Nephron progenitor cell (in vitro differentiated cells): ENCODE data around the gene RGS1.

Source experiments
- DNase-seq: peaks from one replicate; pipeline ENCODE4 v3.0.0; 2021
- H3K27ac Mint-ChIP-seq: 2 replicates; pipeline ENCODE4 v1.8.0; 2021; ENCODE audit warnings: mild to moderate bottlenecking, moderate library complexity, mixed read lengths
- H3K27me3 Mint-ChIP-seq: 2 replicates; pipeline ENCODE4 v1.8.0; 2021; ENCODE audit warnings: mild to moderate bottlenecking, low read depth, mixed read lengths; ENCODE audit not compliant: poor library complexity
- H3K36me3 Mint-ChIP-seq: 2 replicates; pipeline ENCODE4 v1.8.0; 2021; ENCODE audit warnings: low read depth, mixed read lengths
- H3K4me1 Mint-ChIP-seq: 2 replicates; pipeline ENCODE4 v1.8.0; 2021; ENCODE audit warnings: mixed read lengths
- H3K4me3 Mint-ChIP-seq: 2 replicates; pipeline ENCODE4 v1.8.0; 2021; ENCODE audit warnings: mild to moderate bottlenecking, moderate library complexity, mixed read lengths
- H3K9me3 Mint-ChIP-seq: 2 replicates; pipeline ENCODE4 v1.8.0; 2021; ENCODE audit warnings: mild to moderate bottlenecking, moderate library complexity, mixed read lengths
- TF ChIP-seq, protein P1 (sequence below): fragments of 200-600 bp; sonication (generic); IDR thresholded peaks from 2 replicates; pipeline ENCODE4 v1.5.0; 2021; ENCODE audit warnings: antibody characterized with exemption

Gene RGS1

DNA sequence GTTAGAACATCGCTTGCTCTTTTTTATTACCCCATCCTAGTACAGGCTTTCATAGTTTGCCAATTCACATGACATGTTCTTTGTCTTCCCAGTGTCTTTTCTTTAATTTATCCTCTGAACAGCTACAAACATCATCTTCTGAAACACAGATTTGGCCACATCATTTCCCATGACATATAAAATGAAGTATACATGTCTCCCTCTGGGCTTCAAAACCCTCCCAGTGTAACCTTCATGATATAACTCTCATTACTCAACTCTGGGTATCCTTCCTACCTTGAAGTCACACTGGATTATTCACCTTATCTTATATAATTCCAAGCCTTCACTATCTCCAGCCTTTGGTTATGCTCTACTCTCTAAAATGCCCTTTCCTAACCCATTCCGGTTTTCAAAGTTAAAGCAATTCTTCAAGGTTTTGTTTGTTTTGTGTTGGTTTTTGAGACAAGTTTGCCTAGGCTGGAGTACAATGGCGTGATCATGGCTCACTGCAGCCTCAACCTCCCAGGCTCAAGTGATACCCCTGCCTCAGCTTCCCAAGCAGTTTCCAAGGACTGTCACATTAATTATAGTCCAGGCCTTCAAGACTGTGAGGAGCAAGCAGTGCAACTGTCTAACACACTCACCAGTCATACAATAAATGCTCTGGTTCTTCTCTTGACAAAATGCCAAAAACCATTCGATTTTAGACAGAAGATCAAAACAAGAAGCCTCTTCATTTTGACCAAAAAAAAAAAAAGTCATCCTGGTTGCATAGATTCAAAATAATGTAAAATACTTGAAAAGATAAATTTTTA, 5.8 kb downstream of the RGS1 start:
- Mint-ChIP-seq H3K4me1 (no peaks in the 10 kb centered on the region), H3K36me3 (no peaks in the 10 kb centered on the region), H3K27ac (no peak overlapping the region), H3K27me3 (peaks cover 3% of the 10 kb centered on the region), H3K9me3 (no peaks in the 10 kb centered on the region), H3K4me3 (no peak overlapping the region)
- TF ChIP-seq, protein P1, sequence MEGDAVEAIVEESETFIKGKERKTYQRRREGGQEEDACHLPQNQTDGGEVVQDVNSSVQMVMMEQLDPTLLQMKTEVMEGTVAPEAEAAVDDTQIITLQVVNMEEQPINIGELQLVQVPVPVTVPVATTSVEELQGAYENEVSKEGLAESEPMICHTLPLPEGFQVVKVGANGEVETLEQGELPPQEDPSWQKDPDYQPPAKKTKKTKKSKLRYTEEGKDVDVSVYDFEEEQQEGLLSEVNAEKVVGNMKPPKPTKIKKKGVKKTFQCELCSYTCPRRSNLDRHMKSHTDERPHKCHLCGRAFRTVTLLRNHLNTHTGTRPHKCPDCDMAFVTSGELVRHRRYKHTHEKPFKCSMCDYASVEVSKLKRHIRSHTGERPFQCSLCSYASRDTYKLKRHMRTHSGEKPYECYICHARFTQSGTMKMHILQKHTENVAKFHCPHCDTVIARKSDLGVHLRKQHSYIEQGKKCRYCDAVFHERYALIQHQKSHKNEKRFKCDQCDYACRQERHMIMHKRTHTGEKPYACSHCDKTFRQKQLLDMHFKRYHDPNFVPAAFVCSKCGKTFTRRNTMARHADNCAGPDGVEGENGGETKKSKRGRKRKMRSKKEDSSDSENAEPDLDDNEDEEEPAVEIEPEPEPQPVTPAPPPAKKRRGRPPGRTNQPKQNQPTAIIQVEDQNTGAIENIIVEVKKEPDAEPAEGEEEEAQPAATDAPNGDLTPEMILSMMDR: no peak
- DNase-seq: no peak

DNA sequence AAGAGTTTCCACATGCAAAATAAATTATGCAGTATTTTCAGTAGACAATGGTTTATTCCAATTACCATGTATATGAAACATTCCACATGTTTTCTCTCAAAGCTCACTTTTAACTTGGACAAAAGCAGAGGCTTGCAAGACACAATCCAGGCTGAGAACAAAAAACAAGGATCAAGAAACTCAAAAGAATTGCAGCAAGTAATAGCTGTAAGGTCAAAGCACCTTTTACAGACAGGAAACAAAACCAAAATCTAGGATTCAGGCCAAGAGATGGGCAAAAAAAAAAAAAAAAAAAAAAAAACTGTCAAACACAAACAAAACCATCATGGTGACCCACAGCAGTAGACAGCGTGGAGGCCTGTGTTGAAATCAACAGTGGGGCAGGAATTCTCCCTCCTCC, 9.3 kb downstream of the RGS1 start:
- Mint-ChIP-seq H3K4me3 (no peak overlapping the region), H3K9me3 (no peaks in the 10 kb centered on the region), H3K27ac (no peak overlapping the region), H3K4me1 (no peaks in the 10 kb centered on the region), H3K27me3 (peaks cover 3% of the 10 kb centered on the region), H3K36me3 (no peaks in the 10 kb centered on the region)
- TF ChIP-seq, protein P1: no peak
- DNase-seq: no peak

DNA sequence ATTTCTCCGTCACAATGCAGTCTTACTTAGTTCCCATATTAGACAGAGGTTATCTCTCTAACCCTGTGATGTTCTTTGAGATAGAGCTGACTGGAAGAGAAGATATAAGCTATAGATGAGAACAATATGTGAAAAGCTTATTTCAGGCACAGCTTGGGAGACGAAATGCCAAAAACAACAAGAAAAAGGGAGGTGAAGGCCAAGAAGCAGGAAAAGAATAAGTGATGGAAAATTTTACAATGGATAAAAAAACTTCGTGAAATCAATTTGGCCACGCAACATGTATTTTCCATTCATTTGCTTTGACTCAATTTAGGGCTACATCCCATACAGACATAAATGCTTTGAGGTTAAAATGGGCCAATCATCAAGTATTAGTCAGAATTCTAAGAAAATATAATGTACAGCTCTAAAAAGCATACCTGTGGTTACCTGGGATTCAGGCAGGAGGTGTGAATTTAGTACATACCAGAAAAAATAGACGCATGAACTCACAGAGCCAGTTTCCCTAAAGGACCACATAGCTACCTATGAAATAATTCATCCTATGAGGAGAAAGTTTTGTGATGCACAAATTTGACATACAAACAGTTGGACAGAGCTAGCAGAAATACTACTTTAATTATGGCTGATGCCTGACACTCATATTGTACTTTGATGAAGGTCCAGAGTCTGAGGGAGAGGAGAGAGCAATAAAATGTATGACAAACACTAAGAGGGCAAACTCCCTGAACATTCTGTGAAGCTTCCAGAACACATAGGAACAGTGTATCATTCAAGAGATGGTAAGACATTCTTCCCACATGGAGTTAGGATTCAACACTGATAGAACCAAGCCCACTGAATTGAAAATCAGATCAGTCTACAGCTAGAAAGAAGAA, 12.1 kb downstream of the RGS1 start:
- no peaks in the 10 kb centered on the region for H3K4me1 Mint-ChIP-seq
- DNase-seq: no peak
- no peaks in the 10 kb centered on the region for H3K9me3 Mint-ChIP-seq
- H3K4me3 Mint-ChIP-seq: no peak overlapping the region
- no peaks in the 10 kb centered on the region for H3K36me3 Mint-ChIP-seq
- peaks cover 3% of the 10 kb centered on the region for H3K27me3 Mint-ChIP-seq
- no peak overlapping the region for H3K27ac Mint-ChIP-seq
- TF ChIP-seq, protein P1: no peak

DNA sequence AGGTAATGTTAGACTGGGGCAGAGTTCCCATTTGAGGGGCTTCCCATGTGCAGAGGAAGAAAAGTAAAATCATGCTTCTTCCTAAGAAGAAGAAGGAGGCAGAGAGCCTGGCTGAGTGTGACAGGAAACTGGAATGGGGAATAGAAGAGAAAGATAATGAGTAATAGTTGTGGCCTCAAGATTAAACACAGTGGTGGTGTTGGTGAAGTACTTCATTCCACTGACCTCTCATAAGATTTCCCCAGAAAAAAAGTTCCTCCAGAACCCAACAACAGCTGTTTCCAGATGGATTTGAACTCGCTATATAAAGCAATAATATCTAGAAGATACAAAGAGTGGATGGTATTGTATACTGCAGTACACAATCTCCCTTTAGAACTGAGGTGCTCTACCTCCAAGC, 13.0 kb downstream of the RGS1 start:
- no peak for DNase-seq
- Mint-ChIP-seq H3K4me1 (no peaks in the 10 kb centered on the region), H3K36me3 (no peaks in the 10 kb centered on the region), H3K4me3 (no peak overlapping the region), H3K27me3 (peaks cover 3% of the 10 kb centered on the region), H3K9me3 (no peaks in the 10 kb centered on the region), H3K27ac (no peak overlapping the region)
- TF ChIP-seq, protein P1: no peak

DNA sequence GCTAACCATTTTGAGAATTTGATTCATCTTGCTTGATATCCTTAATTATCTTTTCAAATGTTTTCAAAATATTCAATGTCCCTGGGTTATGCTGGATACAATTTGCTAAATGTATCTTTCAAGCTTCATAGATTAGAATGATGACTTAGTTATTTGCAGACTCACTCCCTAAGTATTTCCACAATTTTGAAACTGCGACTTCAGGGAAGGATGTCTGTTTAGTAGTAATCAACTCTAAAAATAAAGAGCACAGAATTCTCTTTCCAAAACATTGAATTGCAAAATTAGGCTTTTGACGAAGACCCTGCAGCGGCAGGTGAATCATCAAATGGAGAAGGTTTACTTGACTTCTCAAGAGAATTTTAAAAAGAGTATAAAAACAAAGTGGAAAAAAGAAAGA, 14.2 kb downstream of the RGS1 start:
- TF ChIP-seq, protein P1: no peak
- Mint-ChIP-seq H3K36me3 (no peaks in the 10 kb centered on the region), H3K4me1 (peaks cover under 1% of the 10 kb centered on the region), H3K9me3 (no peaks in the 10 kb centered on the region), H3K27ac (no peak overlapping the region), H3K4me3 (no peak overlapping the region), H3K27me3 (peaks cover 3% of the 10 kb centered on the region)
- no peak for DNase-seq
